ENCODE data around the gene MCEE. TPM values are rescaled to one million over a fixed set of nuclear protein-coding genes. Genes with fewer than 3 reads are reported as not detected.

MCEE gene
- polyA plus RNA-seq, 1 donor from 2014 or later = 25.9 TPM

GRCh38 chr2:71143782-71144181, 13.8 kb upstream of the MCEE start:
- Histone ChIP-seq H3K27ac (ENCODE audit: low read length) (no peak overlapping the region), H3K4me2 (ENCODE audit: low read length) (no peak overlapping the region), H3K27me3 (ENCODE audit: insufficient read depth, low read depth, low read length) (no peaks in the 10 kb centered on the region), H3F3A (ENCODE audit: insufficient read depth, low read length, poor library complexity, severe bottlenecking) (no peaks in the 10 kb centered on the region), H3K9me2 (ENCODE audit: insufficient read depth, low read length) (no peaks in the 10 kb centered on the region), H4K20me1 (ENCODE audit: insufficient read depth) (no peaks in the 10 kb centered on the region), H3K9ac (ENCODE audit: low read length) (no peak overlapping the region), H2AFZ (ENCODE audit: low read depth, low read length) (no peak overlapping the region), H3K79me2 (replicated peaks; ENCODE audit: insufficient read depth, low read length) (no peaks in the 10 kb centered on the region), H3K9me3 (ENCODE audit: low read length) (no peaks in the 10 kb centered on the region), H3K4me3 (ENCODE audit: low read length) (no peak overlapping the region), H3K36me3 (ENCODE audit: insufficient read depth, low read length) (peaks cover 21% of the 10 kb centered on the region)
- TF ChIP-seq EP300 (conservative IDR thresholded peaks at IDR 0.05; ENCODE audit: poor library complexity, severe bottlenecking) = no peak
- no peak for TF ChIP-seq TAF1 (IDR thresholded peaks at IDR 0.05; ENCODE audit: low read depth)
- TF ChIP-seq REST (IDR thresholded peaks at IDR 0.05; ENCODE audit: borderline replicate concordance) = no peak
- no peak for TF ChIP-seq RAD21 (conservative IDR thresholded peaks at IDR 0.05)
- no peak for TF ChIP-seq MXI1 (conservative IDR thresholded peaks at IDR 0.05; ENCODE audit: poor library complexity, severe bottlenecking)
- TF ChIP-seq SMC3 (conservative IDR thresholded peaks at IDR 0.05; ENCODE audit: poor library complexity) = no peak
- no peak for TF ChIP-seq EZH2 (IDR thresholded peaks at IDR 0.05; ENCODE audit: borderline replicate concordance, insufficient read depth, low read length, poor library complexity, severe bottlenecking)
- TF ChIP-seq POLR2AphosphoS5 (IDR thresholded peaks at IDR 0.05) = no peak
- no peak for TF ChIP-seq CTCF (IDR thresholded peaks at IDR 0.05; ENCODE audit: poor library complexity, severe bottlenecking)

- Histone ChIP-seq H4K20me1 (ENCODE audit: insufficient read depth) (no peaks in the 10 kb centered on the region), H3K9me3 (ENCODE audit: low read length) (no peaks in the 10 kb centered on the region), H3K9ac (ENCODE audit: low read length) (no peak overlapping the region), H3F3A (ENCODE audit: insufficient read depth, low read length, poor library complexity, severe bottlenecking) (no peaks in the 10 kb centered on the region), H2AFZ (ENCODE audit: low read depth, low read length) (no peak overlapping the region), H3K4me3 (ENCODE audit: low read length) (no peak overlapping the region), H3K9me2 (ENCODE audit: insufficient read depth, low read length) (no peaks in the 10 kb centered on the region), H3K79me2 (replicated peaks; ENCODE audit: insufficient read depth, low read length) (peaks cover 22% of the 10 kb centered on the region), H3K27me3 (ENCODE audit: insufficient read depth, low read depth, low read length) (no peaks in the 10 kb centered on the region), H3K4me2 (ENCODE audit: low read length) (no peak overlapping the region), H3K36me3 (ENCODE audit: insufficient read depth, low read length) (peaks cover 22% of the 10 kb centered on the region), H3K27ac (ENCODE audit: low read length) (no peak overlapping the region)
- TF ChIP-seq MXI1 (conservative IDR thresholded peaks at IDR 0.05; ENCODE audit: poor library complexity, severe bottlenecking) = no peak
- no peak for TF ChIP-seq EP300 (conservative IDR thresholded peaks at IDR 0.05; ENCODE audit: poor library complexity, severe bottlenecking)
- no peak for TF ChIP-seq REST (IDR thresholded peaks at IDR 0.05; ENCODE audit: borderline replicate concordance)
These were observed 6.1 kb upstream of the MCEE start for GRCh38 chr2:71136174-71136573.

Data from neural cell (in vitro differentiated cells).